ENCODE measurements around the gene TUT1. TPM values are rescaled to one million over a fixed set of nuclear protein-coding genes. Genes with fewer than 3 reads are reported as not detected.

TUT1 gene
- total RNA-seq, 4 donors from 2014 or later: 7.1 to 19.3 (median 8.6) TPM

GRCh38 chr11:62613291-62613778 lies 22.0 kb upstream of the TUT1 start:
- no peaks in the 10 kb centered on the region for H3K9me3 ChIP-seq
- DNase-seq: no peak
- H3K27ac ChIP-seq: peak overlapping the region; percentile 93 to 99
- H3K4me3 ChIP-seq: peak overlapping the region in 1 of 2 donors; percentile 97
- no peaks in the 10 kb centered on the region for H3K36me3 ChIP-seq
- peaks cover 0 to 10% of the 10 kb centered on the region in 2 donors for H3K4me1 ChIP-seq
- no peak for TF ChIP-seq CTCF (IDR thresholded peaks at IDR 0.05)
- TF ChIP-seq POLR2A (IDR thresholded peaks at IDR 0.05): peak in 1 of 2 donors; percentile 4
- H3K27me3 ChIP-seq: no peaks in the 10 kb centered on the region
- intact Hi-C loops (cut with DNase I; ENCODE audit: low total_unique reads): no loop called here

DNA sequence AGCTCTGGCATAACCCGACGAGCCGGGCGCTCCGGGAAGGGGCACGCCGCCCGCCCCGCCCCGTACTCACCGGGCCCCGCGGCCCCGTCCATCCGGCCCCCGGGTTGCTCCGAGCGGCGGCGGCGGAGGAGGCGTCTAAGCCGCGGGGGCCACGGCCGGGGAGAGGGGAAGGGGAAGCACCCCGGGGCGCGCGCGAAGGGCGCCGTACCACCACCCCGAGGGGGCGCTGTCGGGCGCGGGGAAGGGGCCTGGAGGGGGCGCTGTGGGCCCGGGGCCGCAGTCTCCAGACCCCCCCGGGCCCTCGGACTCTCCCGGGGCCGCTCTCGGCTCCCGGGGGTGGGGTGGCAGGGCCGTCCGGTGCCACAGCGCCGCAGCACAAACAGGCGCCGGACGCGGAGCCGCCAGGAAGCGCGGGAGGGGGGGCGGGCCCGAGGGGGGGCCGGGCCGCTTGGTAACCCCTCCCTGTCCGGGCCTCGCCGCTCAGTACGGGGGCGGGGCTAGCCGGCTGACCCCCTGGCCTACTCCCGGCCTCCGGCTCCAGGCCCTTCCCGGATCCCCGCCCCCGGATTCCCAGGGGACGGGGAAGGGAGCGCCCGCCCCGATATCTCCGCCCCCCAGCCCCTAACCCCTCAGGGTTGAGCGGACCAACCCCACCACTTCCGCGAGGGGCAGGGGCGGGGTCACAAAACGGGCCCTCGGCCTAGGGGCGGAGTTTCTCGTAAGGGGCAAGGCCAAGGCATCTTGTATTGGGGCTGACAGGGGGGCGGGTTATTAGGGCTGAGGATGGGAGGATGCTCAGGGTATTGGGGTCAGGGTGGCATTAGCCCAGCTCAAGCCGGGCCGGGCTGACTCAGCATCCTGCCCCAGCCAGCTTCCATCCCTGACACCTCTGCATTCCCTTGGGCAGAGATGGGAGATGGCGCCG lies 21.3 kb upstream of the TUT1 start, which contains the start of the genes EML3 and ROM1:
Gene EML3, minus strand, starts transcription at position 410 of the 925 bp plus-strand sequence. Its CDS starts 318 bp downstream, at position 92.
Gene ROM1, plus strand, starts transcription at position 892 of the 925 bp plus-strand sequence. Its CDS starts 25 bp downstream, at position 917.
- Histone ChIP-seq H3K4me3 (peak within 1 kb of the TSS; percentile 44 to 97), H3K9me3 (no peaks in the 10 kb centered on the region), H3K27ac (peak within 1 kb of the TSS; percentile 93 to 99), H3K4me1 (peaks cover 0 to 10% of the 10 kb centered on the region in 2 donors), H3K36me3 (no peaks in the 10 kb centered on the region), H3K27me3 (no peaks in the 10 kb centered on the region)
- TF ChIP-seq POLR2A (IDR thresholded peaks at IDR 0.05) (peak in 1 of 2 donors; percentile 32), CTCF (IDR thresholded peaks at IDR 0.05) (peak; percentile 71 to 99 (median 86))
- intact Hi-C loops (cut with DNase I; ENCODE audit: low total_unique reads): no loop called here
- peak; percentile 94 to 95 for DNase-seq

DNA sequence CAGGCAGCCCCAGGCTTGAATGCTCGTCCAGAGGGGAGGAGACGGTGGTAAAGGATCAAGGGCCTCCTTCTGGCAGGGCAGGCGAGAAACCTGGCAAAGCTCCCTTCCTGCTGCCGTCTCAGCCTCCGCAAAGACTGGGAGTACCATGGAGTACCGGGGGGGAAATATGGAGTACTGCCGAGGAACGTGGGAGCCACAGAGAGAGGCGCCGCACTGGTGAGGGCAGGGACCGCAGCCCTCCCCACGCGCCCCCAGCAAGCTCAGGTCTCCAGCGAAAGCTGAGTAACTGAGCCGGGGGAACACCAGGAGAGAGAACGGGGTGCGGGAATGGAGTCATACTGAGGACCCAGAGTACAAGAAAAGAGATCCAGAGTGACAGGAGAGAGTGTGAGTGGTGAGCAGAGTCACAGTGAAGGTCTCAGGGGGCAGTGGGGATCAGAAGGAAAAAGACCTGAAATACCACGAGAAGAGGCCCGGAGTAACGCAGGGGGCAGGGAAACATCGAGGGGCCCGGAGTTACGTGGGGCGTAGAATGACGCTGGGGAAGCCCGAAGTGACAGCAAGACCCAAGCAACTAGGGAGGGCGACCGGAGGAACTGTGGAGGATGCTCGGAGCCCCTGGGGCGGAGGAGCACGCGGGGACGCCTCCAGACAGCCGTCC lies 20.5 kb upstream of the TUT1 start:
- intact Hi-C loops (cut with DNase I; ENCODE audit: low total_unique reads): no loop called here
- peak overlapping the region; percentile 93 to 99 for H3K27ac ChIP-seq
- H3K4me1 ChIP-seq: peaks cover 0 to 10% of the 10 kb centered on the region in 2 donors
- no peaks in the 10 kb centered on the region for H3K27me3 ChIP-seq
- H3K4me3 ChIP-seq: peak overlapping the region; percentile 44 to 97
- peak in 1 of 4 experiments; percentile 14 for TF ChIP-seq CTCF (IDR thresholded peaks at IDR 0.05)
- peak in 1 of 2 donors; percentile 9 for TF ChIP-seq POLR2A (IDR thresholded peaks at IDR 0.05)
- H3K9me3 ChIP-seq: no peaks in the 10 kb centered on the region
- H3K36me3 ChIP-seq: no peaks in the 10 kb centered on the region
- DNase-seq: peak; percentile 74

- Histone ChIP-seq H3K27me3 (no peaks in the 10 kb centered on the region), H3K27ac (peak overlapping the region; percentile 93 to 99), H3K4me3 (peak overlapping the region; percentile 44 to 97), H3K4me1 (peaks cover 0 to 10% of the 10 kb centered on the region in 2 donors), H3K9me3 (no peaks in the 10 kb centered on the region), H3K36me3 (no peaks in the 10 kb centered on the region)
- intact Hi-C loops (cut with DNase I; ENCODE audit: low total_unique reads): no loop called here
- no peak for DNase-seq
- TF ChIP-seq CTCF (IDR thresholded peaks at IDR 0.05) (no peak), POLR2A (IDR thresholded peaks at IDR 0.05) (no peak)
Observed at GRCh38 chr11:62610814-62611704, 19.7 kb upstream of the TUT1 start.
